Stimulated activated CD8-positive, alpha-beta memory T cell treated with anti-CD3 and anti-CD28 coated beads, Interleukin-7, amount 100 ng/mL, for 48 hours (primary cell): ENCODE results near the gene PRSS33.
A peak's percentile ranks its signal among the peaks of the same experiment; 100 is the strongest.

Experiments
- DNase-seq, 2 donors: peaks; one replicate each; pipeline ENCODE4 v3.0.0-alpha.2; 2020; ENCODE audit warnings: low read depth in 1 of 2; ENCODE audit errors: extremely low read depth in 1 of 2

PRSS33 gene

GRCh38 chr16:2821487-2822157 lies 34.3 kb upstream of the PRSS33 start:
- no peak for DNase-seq

DNA sequence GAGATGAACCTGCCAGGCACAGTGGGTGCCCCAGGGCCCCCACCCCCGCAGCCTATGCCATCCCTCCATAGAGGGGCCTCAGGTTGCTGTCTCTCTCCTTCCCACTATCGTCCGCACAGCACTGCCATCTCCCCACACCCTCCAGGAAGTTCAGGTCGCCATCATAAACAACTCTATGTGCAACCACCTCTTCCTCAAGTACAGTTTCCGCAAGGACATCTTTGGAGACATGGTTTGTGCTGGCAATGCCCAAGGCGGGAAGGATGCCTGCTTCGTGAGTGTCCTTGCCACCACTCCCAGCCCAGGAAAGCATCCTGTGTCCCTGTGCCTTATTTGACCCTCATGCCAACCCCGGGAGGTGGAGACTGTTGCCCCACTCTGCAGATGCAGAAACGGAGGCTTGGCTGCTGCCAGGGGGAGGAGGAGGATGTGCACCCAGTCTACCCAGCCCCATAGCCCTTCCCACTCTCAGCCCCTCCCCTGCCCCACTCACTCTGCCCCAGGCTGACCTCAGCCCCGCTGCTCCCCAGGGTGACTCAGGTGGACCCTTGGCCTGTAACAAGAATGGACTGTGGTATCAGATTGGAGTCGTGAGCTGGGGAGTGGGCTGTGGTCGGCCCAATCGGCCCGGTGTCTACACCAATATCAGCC lies 33.6 kb upstream of the PRSS33 start:
- DNase-seq: no peak

DNA sequence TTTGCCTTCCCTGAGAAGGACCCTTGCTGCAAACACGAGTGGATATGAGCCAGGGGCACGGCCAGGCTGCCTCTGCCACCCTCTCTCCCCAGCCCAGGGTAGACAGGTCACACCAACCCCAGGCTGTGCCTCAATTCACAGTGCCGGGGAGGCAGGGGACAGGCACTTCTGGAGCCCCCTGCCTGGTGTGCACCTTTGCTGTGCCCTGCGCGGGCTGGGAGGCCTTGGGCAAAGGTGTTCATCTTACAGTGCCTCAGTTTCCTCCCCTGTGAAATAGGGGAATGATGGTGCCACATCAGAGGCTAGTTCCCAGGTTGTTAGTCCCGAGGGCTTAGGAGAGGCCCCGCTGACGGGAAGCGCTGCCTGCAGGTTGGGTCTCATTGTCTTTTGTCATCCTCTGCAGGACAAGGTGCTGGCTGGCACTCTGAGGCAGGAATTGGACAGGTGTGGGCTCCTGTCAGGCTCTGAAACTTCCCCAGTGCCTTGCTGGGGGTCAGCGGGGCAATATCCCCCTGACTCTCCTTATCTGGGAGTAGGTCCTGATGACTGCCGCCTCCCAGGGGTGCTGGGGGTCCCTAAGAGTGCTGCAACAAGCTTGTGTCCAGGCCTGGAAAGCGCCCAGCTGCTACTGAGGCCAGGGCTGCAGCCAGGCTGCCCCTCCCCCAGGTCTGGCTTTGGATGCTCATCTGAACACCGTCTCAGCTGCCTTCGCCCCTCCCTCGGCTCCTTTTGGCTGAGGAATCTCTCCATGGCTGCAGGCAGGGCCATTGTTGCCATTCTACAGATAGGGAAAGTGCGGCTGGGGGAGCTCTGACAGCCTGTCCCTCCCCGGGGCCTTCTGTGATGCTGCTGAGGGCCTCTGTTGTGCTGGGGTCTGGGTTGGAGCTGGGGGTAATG lies 32.8 kb upstream of the PRSS33 start:
- no peak for DNase-seq

- DNase-seq: no peak
These were observed 32.0 kb upstream of the PRSS33 start for GRCh38 chr16:2819179-2819938.

DNA sequence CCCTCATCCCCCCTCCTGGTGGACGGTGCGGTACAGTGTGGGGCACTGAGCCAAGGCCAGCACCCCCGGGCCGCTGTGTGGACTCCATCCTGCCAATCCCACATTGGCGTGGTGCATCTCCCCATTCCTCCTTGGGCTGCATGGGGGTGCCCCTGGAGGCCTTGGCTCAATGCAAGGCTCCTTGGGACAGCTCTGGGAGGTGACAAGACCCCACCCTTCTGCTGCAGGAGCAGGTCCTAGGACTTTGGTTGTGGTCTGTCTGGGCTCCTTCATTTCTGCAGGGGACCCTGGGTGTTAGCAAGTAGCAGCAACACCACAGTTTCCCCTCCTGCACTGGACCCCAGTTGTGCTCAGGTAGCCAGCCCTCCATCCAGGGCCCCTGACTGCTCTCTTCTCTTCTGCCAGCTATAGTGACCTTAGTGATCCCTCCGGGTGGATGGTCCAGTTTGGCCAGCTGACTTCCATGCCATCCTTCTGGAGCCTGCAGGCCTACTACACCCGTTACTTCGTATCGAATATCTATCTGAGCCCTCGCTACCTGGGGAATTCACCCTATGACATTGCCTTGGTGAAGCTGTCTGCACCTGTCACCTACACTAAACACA lies 31.0 kb upstream of the PRSS33 start:
- DNase-seq: no peak

GRCh38 chr16:2817340-2818271 lies 30.2 kb upstream of the PRSS33 start:
- no peak for DNase-seq

GRCh38 chr16:2816751-2817339 lies 29.5 kb upstream of the PRSS33 start, which contains the start of gene PRSS21:
PRSS21 (plus strand) TSS chr16:2817237; CDS start chr16:2817269, 32 bp downstream.
- peak in 1 of 2 donors; percentile 20 for DNase-seq

DNA sequence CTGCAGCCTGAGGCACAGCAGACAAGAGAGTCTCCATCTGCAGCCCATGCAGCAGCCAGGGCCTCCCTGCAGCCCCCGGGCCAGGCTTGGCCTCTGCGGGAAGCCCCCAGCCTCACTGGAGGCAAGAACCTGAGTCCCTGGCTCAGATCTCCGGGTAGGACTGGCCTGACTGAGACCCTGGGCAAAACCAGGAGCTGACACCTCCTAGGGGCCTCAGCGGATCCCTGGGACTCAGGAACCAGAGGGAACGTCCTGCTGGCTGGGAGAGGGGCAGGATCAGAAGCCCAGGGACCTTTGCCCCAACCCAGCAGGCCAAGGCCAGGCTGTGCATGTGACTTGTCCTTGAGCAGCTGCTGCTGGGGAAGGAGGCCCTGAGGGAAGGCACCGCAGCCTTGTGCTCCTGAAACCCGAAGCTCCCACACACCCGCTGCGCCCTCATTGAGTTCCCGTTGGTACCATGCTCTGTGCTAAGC lies 28.0 kb upstream of the PRSS33 start:
- no peak for DNase-seq

DNA sequence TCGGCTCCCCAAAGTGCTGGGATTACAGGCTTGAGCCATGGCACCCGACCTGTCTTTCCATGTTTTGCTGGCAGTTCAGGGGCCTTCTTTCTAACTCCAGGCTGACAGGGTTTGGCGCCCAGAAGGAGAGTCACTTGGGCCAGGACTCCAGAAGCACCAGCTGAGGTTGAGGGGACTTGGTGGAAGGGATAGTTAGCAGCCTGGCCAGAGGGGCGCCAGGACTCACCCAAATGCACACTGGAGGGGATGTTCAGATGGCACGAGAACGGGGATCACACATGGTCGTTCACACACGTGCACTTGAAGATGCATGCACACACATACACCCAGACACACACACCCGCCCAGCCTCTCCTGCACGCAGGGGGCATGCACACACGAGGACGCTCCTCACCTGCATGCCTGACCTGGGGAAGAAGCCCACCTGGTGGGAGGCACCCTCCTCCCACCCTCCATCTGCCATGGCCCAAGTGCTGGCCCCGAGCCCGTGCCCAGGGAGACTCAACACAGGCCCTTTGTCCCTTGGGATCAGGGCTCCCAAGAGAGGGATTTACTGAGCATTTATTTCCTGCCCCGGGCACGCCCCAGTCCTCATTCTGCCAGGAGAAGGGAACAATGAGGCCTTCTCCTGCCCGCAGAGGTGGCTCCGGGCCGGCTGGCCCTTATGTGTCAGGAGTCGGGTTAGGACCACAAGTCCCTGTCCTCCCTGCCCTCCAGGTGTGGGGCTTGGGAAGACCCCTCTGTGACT lies 27.4 kb upstream of the PRSS33 start:
- no peak for DNase-seq

DNA sequence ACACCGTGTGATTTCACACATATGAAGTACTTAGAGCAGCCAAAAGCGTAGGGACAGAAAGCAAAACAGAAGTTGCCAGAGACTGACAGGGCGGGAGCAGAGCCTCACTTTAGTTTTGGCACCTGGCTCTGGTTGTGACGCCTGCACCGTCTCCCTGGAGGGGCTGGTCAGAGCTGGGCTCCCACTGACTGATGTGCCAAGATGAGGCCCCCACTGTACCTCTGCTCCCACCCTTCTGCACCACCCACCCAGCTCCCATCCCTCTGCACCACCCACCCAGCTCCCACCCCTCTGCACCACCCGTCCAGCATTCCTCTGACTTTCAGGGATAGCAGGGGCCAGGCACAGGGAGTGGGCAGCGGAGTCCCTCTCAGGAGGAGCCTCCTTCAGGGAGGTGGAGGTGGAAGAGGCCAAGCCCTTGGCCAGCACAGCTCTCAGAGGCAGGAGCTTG lies 26.4 kb upstream of the PRSS33 start:
- DNase-seq: no peak

DNA sequence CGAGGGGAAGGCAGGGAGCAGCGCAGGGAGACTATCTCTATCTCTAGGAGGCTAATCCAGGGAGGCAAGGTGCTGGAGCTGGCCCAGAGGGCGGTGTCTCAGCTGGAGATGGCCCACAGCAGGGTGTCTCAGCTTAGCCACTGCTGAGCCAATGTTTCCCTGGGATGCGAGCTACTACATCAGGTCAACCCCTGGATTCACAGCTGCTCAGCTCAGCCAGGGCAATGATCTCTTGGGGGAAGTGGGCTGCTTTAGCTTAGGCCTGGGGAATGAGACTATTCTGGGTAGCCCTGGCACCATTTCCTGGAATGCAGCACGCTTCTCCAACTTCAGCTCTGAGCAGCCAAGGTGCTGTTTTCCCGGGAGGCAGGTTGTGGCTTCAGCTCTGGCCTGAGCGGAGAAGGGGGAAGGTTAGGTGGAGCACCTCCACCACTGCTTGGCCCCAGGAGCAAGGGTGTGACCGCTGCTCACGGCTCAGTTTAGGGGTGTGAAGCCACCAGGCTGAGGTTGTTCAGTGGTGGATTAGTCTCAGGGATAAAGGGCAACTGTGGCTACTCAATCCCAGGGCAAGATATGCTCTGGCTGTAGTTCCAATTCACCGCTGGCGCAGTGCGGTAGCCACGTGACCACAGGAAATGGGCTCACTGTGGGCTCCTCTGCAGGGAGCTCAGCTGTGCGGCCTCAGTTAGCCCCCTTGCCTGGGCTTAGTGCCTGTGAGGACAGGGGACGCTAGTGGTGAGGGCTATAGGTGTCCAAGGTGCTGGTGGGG lies 24.5 kb upstream of the PRSS33 start:
- DNase-seq: no peak

DNA sequence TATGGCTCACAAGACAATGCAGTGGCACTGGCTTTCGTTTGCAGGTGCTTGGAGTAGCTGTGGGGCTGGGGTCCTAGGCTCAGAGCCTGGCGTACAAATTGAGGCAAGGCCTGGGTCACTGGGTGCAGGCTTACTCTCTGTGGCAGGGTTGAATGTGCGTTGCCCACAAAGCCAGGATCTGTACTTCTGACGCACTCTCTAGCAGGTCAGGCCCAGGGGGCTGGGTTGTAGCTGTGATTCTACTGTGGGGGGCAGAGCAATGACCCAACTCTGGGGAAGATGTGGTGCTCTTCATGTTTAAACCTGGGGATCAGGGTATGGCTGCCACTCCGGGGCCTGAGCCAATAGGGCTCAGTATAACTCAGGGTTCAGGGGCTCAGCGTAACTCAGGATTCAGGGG lies 23.3 kb upstream of the PRSS33 start:
- DNase-seq: no peak

DNA sequence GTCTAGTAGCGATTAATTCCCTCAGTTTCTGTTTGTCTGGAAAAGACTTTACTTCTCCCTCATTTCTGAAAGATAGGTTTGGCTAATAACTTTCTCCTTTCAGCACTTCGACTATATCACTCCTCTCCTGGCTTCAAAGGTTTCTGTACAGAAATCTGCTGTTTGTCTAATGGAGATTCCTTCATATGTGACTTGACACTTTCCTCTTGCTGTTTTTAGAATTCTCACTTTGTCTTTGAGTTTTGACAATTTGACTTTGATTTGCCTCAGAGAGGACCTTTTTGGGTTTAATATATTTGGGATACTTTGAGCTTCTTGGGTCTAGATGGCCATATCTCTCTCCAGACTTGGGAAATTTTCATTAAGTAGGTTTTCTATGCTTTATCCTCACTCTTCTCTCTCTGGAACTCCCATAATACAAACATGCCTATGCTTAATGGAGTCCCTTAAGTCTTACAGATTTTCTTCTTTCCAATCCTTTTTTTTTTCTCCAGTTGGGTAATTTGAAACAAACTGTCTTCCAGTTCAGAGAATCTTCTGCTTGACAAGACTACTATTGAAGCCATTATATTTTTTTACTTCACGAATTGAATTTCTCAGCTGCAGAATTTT lies 21.9 kb upstream of the PRSS33 start:
- no peak for DNase-seq

- no peak for DNase-seq
These were observed 20.8 kb upstream of the PRSS33 start for GRCh38 chr16:2808181-2808580.

DNA sequence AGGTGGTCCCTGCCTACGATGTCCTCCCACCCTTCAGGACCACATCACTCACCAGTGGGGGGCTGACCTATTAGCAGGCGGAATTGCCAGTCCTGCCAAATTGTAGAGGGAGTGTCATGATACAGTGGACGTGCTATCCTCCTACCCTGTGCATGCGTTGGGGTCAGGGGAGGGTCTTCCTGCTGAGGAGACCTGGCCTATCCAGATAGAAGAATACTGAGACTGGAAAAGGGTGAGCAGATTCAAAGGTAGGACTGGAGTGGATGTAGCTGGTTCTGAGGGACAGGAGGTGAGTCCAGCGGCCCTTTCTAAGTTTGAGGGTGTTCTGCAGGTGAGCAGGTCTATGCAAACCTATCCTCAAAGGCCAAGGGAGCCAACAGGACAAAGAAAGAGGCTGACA lies 18.9 kb upstream of the PRSS33 start:
- no peak for DNase-seq

DNA sequence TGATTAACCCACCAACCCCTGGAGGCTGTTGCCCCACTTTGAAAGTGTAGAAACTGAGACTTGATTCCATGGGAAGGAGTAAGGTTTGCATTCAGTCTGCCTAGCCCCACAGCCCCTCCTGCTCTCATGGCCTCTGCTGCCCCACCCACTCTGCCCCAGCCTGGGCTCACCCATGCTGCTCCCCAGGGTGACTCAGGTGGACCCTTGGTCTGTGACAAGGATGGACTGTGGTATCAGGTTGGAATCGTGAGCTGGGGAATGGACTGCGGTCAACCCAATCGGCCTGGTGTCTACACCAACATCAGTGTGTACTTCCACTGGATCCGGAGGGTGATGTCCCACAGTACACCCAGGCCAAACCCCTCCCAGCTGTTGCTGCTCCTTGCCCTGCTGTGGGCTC lies 17.4 kb upstream of the PRSS33 start:
- no peak for DNase-seq
